GM18907 (cell line): ENCODE measurements around the gene PDLIM5.

Experiments used
- ATAC-seq: cut with Tn5 transposase; IDR thresholded peaks from one replicate; pipeline ENCODE4 v1.9.1; 2021; ENCODE audit warnings: mild to moderate bottlenecking, moderate library complexity; ENCODE audit not compliant: unreplicated experiment

The PDLIM5 gene

GRCh38 chr4:94420356-94420755, 31.4 kb upstream of the PDLIM5 start:
- no peak for ATAC-seq

- no peak for ATAC-seq
These were observed 25.0 kb upstream of the PDLIM5 start for GRCh38 chr4:94426783-94427182.

- ATAC-seq, result no peak
These were observed 22.9 kb upstream of the PDLIM5 start for GRCh38 chr4:94428884-94429283.

- ATAC-seq, result no peak
These were observed 21.3 kb upstream of the PDLIM5 start for GRCh38 chr4:94430406-94430805.

DNA sequence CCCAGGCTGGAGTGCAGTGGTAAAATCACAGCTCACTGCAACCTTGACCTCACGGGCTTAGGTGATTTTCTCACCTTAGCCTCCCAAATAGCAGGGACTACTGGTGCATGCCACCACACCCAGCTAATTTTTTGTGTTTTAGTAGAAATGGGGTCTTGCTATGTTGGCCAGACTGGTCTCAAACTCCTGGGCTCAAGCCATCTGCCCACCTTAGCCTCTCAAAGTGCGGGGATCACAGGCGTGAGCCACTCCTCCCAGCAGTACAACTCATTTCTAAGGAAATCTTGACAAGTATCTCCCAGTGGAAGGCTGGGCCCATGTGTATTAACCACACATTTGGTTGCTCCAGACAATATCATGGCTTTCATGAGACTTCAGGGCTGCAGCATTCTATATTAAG, 20.4 kb upstream of the PDLIM5 start:
- no peak for ATAC-seq

GRCh38 chr4:94434505-94434904, 17.2 kb upstream of the PDLIM5 start:
- no peak for ATAC-seq

DNA sequence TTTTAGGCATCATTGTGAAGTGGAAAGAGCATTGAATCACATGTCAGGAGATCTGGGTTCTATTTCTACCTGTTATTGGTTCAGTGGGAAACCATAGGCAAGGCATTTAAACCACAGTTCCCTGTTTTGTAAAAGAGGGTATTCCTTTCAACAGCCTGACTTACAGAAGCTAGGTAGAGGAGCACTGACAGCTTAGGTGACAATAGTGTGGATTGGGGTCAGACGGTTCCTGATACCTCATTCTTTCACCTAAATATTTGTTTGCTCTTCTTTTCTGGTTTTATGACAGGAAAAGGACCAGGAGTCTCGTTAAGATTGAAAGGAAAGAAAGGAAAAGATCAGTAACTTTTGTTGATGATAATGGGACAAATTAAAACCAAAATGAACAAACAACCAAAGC, 15.9 kb upstream of the PDLIM5 start:
- ATAC-seq, result no peak

DNA sequence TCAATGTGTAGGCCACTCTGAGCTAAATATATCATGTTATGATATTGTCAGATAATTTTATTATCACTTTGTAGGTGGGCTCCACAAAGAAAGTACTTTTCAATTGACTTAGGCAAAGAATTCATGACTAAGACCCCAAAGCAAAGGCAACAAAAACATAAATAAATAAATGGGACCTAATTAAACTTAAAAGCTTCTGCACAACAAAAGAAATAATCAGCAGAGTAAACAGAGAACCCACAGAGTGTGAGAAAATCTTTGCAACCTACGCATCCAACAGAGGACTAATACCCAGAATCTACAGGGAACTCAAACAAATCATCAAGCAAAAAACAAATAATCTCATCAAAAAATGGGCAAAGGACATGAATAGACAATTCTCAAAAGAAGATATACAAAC, 15.2 kb upstream of the PDLIM5 start:
- ATAC-seq, result no peak

- ATAC-seq, result no peak
These were observed 12.1 kb upstream of the PDLIM5 start for GRCh38 chr4:94439606-94440005.

GRCh38 chr4:94441838-94442237, 9.9 kb upstream of the PDLIM5 start:
- ATAC-seq, result no peak

GRCh38 chr4:94442251-94442650, 9.5 kb upstream of the PDLIM5 start:
- ATAC-seq, result no peak

DNA sequence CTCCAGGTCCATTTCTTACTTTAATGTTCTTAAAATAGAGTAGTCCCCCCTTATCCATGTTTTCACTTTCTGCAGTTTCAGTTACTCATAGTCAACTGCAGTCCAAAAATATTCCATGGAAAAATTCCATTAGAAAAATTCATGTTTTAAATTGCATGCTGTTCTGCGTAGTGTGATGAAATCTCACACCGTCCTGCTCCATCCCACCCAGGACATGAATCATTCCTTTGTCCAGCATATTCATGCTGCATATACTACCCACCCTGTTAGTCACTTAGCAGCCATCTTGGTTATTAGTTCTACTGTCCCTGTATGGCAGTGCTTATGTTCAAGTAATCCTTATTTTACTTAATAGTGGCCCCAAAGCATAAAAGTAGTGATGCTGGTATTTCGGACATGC, 5.4 kb upstream of the PDLIM5 start:
- no peak for ATAC-seq

DNA sequence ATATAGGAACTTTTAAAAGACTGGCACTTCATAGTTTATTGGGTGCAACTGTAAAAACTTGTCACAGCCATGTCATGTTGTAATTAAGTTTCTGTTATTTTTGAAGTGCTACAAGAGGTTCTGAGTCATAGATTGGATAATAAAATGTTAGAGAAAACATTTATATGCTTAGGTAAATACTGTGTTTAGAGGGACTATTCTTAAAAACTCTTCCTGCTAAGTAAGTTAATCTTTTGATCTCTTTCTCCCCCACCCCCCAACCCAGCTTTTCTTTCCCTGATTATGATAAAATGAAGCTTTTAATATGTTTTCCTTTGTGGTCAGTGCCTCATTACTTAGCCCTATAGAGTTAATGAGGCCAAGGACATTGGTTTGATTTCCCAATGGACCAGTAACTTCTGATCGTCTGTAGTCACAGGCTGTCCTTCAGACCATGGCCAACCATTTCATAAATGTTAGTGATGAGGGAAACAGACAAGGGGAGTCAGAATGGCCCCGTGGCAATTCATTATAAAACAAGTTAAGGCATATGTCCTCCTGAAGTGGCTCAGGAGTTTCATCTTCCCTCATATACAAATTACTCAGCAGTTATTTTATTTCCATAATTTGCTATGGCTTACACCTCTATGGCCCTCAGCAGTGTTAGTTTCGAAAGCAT, 3.9 kb upstream of the PDLIM5 start:
- ATAC-seq, result no peak

DNA sequence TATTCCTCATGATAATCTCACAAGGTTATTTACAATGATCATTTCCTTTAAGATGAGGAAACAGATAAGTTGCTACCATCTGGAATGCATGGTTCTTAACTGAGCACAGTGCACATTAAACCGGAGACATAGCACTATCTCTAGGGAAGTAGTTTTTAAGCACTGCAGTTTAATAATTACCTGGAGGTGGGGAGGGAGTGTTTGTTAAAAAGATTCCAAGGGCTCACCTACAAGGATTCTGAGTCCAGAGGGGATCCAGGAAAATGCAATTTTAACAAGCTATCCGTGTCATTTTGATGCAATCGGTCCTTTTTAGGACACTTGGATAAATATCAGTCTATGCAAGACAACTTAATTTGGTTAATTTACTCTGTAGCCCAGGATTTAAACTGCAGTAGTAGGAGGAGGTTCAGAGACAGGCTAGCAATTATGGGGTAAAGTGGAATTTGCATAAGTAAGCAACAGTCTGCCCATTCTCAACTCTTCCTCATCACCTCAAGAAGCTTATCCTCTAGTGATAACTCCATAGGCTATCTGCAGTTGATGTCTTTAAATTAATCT, 2.8 kb upstream of the PDLIM5 start:
- no peak for ATAC-seq

GRCh38 chr4:94451051-94451694, 569 bp upstream of the PDLIM5 start:
- no peak for ATAC-seq

- ATAC-seq, result peak; percentile 20
These were observed 982 bp downstream of the PDLIM5 start for GRCh38 chr4:94452476-94453371.

- ATAC-seq, result no peak
These were observed 1.7 kb downstream of the PDLIM5 start for GRCh38 chr4:94453391-94453963.

DNA sequence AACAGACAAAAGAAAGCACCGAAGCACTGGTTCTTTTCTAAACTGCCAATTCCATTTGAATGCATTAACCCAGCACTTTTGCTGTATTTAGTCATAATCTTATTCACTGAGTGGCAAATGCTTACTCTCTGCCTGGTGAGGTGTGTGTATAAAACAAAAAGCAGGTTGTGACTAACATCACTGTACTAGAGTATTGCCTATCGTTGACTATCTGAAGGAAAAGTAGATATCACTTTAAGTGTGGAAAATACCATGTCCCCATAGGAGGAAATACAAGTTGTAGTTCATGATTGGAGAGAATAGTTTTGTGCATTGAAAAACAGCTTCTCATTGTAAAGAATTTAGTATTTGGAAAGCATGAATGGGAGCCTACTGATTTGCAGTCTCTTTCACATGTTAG, 2.7 kb downstream of the PDLIM5 start:
- ATAC-seq, result no peak

- no peak for ATAC-seq
These were observed 3.3 kb downstream of the PDLIM5 start for GRCh38 chr4:94455081-94455480.

- no peak for ATAC-seq
These were observed 6.0 kb downstream of the PDLIM5 start for GRCh38 chr4:94457692-94458106.

DNA sequence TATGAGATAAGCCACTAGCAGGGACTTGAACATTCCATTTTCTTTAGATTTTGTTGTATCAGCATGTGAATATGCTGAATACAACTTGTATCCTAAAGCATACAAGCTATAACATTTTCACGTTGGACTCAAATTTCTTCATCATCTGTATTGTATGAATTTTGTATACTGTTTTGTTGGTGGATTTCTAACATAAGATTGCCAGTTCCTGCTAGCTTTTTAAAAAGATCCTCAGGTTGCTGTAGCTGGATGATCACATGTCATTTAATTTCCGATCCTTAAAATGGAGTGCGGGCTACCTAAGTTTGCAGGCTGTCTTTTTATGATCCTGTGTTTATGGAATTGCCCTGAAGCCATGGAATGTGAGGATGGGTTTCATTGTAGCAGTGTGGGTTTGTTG, 6.9 kb downstream of the PDLIM5 start:
- no peak for ATAC-seq
